PC-9 (cell line): ENCODE data around the gene NRP1. TPM values are rescaled to one million over a fixed set of nuclear protein-coding genes. Genes with fewer than 3 reads are reported as not detected.

Source experiments
- BruUV-seq: library from RNA; stranded (reverse); fragments of 400-500 nt; replicated peaks from 2 replicates; lab custom pipeline; 2021; lab: Mats Ljungman, UMichigan
- CTCF ChIA-PET: fragments of 300-600 bp; sonication (Branson Sonifier 250); formaldehyde crosslinking; loops from one replicate; lab custom pipeline; 2022; ENCODE audit warnings: antibody characterized with exemption; lab: Charles Lee
- POLR2A ChIA-PET: fragments of 300-600 bp; sonication (Branson Sonifier 250); formaldehyde crosslinking; loops from one replicate; lab custom pipeline; 2022; ENCODE audit warnings: antibody characterized with exemption; ENCODE audit not compliant: unreplicated experiment; lab: Charles Lee
- DNase-seq, 2 experiments: peaks; one replicate each; pipeline versions ENCODE4 v3.0.0 to v3.0.0-alpha.2; 2015 to 2022; ENCODE audit warnings: mixed read lengths in 1 of 2
- H2AFZ ChIP-seq: fragments of 200-600 bp; sonication (generic); 2 replicates; pipeline ENCODE4 v1.8.1; 2017; ENCODE audit warnings: antibody characterized with exemption
- H3F3A ChIP-seq: fragments of 200-600 bp; sonication (generic); 2 replicates; pipeline ENCODE4 v1.8.1; 2017; ENCODE audit warnings: antibody characterized with exemption, mild to moderate bottlenecking, low read depth; ENCODE audit not compliant: insufficient read depth
- H3K27ac ChIP-seq: fragments of 200-600 bp; sonication (generic); 2 replicates; pipeline ENCODE4 v1.6.1; 2016; ENCODE audit warnings: mixed run types
- H3K27me3 ChIP-seq: fragments of 200-600 bp; sonication (generic); 2 replicates; pipeline ENCODE4 v1.6.1; 2016; ENCODE audit warnings: low read depth, mixed run types; ENCODE audit not compliant: insufficient read depth
- H3K36me3 ChIP-seq: fragments of 200-600 bp; sonication (generic); 2 replicates; pipeline ENCODE4 v1.6.1; 2016; ENCODE audit warnings: low read depth, mixed run types
- H3K4me1 ChIP-seq: fragments of 200-600 bp; sonication (generic); replicated peaks from 2 replicates; pipeline ENCODE4 v1.6.1; 2016; ENCODE audit warnings: mixed run types; ENCODE audit not compliant: insufficient read depth
- H3K4me2 ChIP-seq: fragments of 200-600 bp; sonication (generic); 2 replicates; pipeline ENCODE4 v1.6.1; 2017; ENCODE audit warnings: mixed run types
- H3K4me3 ChIP-seq: fragments of 200-600 bp; sonication (generic); 2 replicates; pipeline ENCODE4 v1.6.1; 2016; ENCODE audit warnings: mixed run types
- H3K79me2 ChIP-seq: fragments of 200-600 bp; sonication (generic); 2 replicates; pipeline ENCODE4 v1.6.1; 2017; ENCODE audit warnings: low read depth, mixed run types
- H3K9me2 ChIP-seq: fragments of 200-600 bp; sonication (generic); 2 replicates; pipeline ENCODE4 v1.8.1; 2017; ENCODE audit warnings: mild to moderate bottlenecking; ENCODE audit not compliant: insufficient read depth
- H3K9me3 ChIP-seq: fragments of 200-600 bp; sonication (generic); 2 replicates; pipeline ENCODE4 v1.8.1; 2016; ENCODE audit warnings: low read depth; ENCODE audit not compliant: insufficient read depth
- H4K20me1 ChIP-seq: fragments of 200-600 bp; sonication (generic); 2 replicates; pipeline ENCODE4 v1.8.1; 2017; ENCODE audit not compliant: insufficient read depth
- EZH2 ChIP-seq: fragments of 200-600 bp; sonication (generic); IDR thresholded peaks from 2 replicates; pipeline ENCODE4 v1.8.0; 2017; ENCODE audit warnings: antibody characterized with exemption, low read depth
- intact Hi-C: fragments of 100-400 bp; cut with micrococcal nuclease; formaldehyde crosslinking; loops from one replicate; pipeline ENCODE4 v1.10.0; 2022; ENCODE audit not compliant: unreplicated experiment
- total RNA-seq: library from RNA; stranded (reverse); gene quantifications from 2 replicates; pipeline ENCODE4 v1.2.3, GENCODE V29; 2021
- TF ChIP-seq, protein P1 (sequence below): fragments of 200-600 bp; sonication (generic); conservative IDR thresholded peaks from 2 replicates; pipeline ENCODE4 v1.6.1; 2017; ENCODE audit warnings: mixed run types, antibody characterized with exemption, mild to moderate bottlenecking, moderate library complexity

NRP1 gene
- total RNA-seq, 1 experiment from 2014 or later: 30.5 TPM

DNA sequence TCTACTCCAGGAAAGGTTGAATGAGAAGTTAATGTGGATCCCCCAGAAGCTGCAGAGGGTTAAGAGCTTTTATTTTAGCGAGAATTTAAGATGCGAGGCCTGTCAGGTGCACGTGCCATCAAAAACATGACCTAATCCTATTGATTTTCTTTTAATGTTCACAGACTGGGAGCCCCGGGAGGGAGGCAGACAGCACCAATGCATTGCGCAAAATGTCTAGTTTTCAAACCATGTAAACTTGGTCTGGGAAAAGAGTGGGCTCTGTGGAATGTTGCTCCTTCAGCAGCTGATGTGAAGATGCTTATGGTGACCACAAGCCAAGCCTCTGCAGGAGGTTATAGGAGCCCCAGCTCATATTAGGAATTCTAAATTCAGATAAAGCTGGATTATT, 204.5 kb downstream of the NRP1 start:
- BruUV-seq: no TSS peak
- intact Hi-C loops: loop anchor here (10.0 kb wide), 1 partner anchor 145 kb away; no protein-coding TSS in a partner anchor
- Histone ChIP-seq H3F3A (peaks cover 19% of the 10 kb centered on the region), H3K4me3 (no peak overlapping the region), H2AFZ (no peak overlapping the region), H3K36me3 (no peaks in the 10 kb centered on the region), H3K27me3 (no peaks in the 10 kb centered on the region), H3K9me2 (no peaks in the 10 kb centered on the region), H4K20me1 (no peaks in the 10 kb centered on the region), H3K4me2 (no peak overlapping the region), H3K27ac (no peak overlapping the region), H3K4me1 (peaks cover 24% of the 10 kb centered on the region), H3K9me3 (no peaks in the 10 kb centered on the region; the same call in 1 of the 2 replicates), H3K79me2 (no peaks in the 10 kb centered on the region)
- ChIA-PET POLR2A (no interaction called here), CTCF (no interaction called here)
- no peak for TF ChIP-seq EZH2
- TF ChIP-seq, protein P1, sequence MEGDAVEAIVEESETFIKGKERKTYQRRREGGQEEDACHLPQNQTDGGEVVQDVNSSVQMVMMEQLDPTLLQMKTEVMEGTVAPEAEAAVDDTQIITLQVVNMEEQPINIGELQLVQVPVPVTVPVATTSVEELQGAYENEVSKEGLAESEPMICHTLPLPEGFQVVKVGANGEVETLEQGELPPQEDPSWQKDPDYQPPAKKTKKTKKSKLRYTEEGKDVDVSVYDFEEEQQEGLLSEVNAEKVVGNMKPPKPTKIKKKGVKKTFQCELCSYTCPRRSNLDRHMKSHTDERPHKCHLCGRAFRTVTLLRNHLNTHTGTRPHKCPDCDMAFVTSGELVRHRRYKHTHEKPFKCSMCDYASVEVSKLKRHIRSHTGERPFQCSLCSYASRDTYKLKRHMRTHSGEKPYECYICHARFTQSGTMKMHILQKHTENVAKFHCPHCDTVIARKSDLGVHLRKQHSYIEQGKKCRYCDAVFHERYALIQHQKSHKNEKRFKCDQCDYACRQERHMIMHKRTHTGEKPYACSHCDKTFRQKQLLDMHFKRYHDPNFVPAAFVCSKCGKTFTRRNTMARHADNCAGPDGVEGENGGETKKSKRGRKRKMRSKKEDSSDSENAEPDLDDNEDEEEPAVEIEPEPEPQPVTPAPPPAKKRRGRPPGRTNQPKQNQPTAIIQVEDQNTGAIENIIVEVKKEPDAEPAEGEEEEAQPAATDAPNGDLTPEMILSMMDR: no peak
- no peak for DNase-seq

DNA sequence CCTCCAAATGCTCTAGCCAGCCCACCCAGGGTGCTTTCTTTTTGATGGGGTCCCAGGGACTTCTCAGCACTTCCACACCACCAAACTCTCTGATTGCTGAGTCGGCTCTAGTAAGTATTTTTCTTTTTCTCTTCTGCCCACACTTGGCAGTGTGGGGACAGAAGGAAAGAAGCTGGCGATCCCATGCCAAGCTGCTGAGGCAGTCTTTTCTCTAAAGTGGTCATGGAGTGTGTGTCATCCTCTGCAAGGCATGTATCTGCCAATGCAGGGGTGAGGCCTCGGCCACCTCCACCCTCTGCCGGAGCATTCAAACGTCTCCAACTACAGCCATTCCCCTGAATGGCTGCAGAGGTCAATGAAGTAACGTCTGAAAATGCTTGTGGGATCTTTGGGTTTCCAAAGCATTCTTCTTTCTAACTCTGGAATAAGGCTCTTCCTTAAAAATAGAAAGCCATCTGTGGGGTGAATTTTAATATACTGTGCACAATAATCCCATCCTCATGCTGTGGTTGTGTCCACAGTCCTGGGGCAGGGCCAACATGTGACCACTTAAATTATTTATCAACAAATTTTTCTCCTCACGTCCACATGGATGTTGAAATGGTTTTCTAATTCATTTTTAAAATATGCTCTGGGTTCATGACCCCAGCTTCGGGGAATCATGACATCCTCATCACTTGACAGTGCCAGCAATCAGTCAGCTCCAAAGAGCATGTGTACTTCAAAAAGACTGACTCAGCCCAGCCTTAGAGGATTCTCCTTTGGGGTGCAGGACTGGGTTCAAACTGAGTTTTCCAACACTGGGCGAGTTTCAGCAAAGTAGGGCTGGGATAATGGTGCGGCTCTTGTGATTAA, 205.1 kb downstream of the NRP1 start:
- Histone ChIP-seq H3K27ac (no peak overlapping the region), H3K4me1 (peaks cover 19% of the 10 kb centered on the region), H3F3A (peaks cover 15% of the 10 kb centered on the region), H2AFZ (no peak overlapping the region), H3K9me3 (no peaks in the 10 kb centered on the region), H4K20me1 (no peaks in the 10 kb centered on the region), H3K4me3 (no peak overlapping the region), H3K9me2 (no peaks in the 10 kb centered on the region), H3K36me3 (no peaks in the 10 kb centered on the region), H3K79me2 (no peaks in the 10 kb centered on the region), H3K4me2 (no peak overlapping the region), H3K27me3 (no peaks in the 10 kb centered on the region)
- no peak for TF ChIP-seq EZH2
- TF ChIP-seq, protein P1: no peak
- intact Hi-C loops: no loop called here
- POLR2A ChIA-PET: no interaction called here
- CTCF ChIA-PET: no interaction called here
- no TSS peak for BruUV-seq
- no peak for DNase-seq

DNA sequence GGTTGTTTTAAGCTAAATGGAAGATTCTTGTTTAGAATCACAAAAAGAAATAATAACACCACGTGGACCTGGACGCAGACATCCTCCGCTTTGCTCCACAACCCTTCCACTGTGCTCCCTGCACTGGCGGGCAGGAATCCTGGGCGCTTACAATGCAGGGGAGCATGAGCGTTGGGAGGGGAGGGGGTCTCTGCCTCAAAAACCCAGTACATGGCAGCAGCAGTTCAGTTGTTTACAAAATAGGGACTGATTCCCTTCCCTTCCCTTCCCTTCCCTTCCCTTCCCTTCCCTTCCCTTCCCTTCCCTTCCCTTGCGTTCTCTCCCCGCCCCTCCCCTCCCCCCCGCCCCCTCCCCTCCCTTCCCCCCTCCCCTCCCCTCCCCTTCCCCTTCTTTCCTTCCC, 206.8 kb downstream of the NRP1 start:
- Histone ChIP-seq H3F3A (peaks cover under 1% of the 10 kb centered on the region; the same call in 1 of the 2 replicates), H4K20me1 (no peaks in the 10 kb centered on the region), H3K27ac (no peak overlapping the region), H2AFZ (no peak overlapping the region), H3K9me2 (no peaks in the 10 kb centered on the region), H3K27me3 (no peaks in the 10 kb centered on the region), H3K79me2 (no peaks in the 10 kb centered on the region), H3K4me2 (no peak overlapping the region), H3K4me1 (peaks cover 2% of the 10 kb centered on the region), H3K4me3 (no peak overlapping the region), H3K9me3 (no peaks in the 10 kb centered on the region), H3K36me3 (no peaks in the 10 kb centered on the region)
- CTCF ChIA-PET: interaction anchor here (0.7 kb wide), 1 partner anchor 13 kb away, joined by 5 read pairs; no protein-coding TSS in a partner anchor
- POLR2A ChIA-PET: interaction anchor here (0.6 kb wide), 1 partner anchor 13 kb away, joined by 5 read pairs; no protein-coding TSS in a partner anchor
- BruUV-seq: no TSS peak
- intact Hi-C loops: no loop called here
- no peak for TF ChIP-seq EZH2
- TF ChIP-seq, protein P1: no peak
- DNase-seq: no peak
